Fibroblast of skin of scalp (primary cell): Measurements from ENCODE around the gene TBL3. TPM values are rescaled to one million over a fixed set of nuclear protein-coding genes. Genes with fewer than 3 reads are reported as not detected.
"Not testable (repeated sequence)": the region's sequence is repeated elsewhere in the genome, so short reads cannot be mapped to it uniquely, and the experiment has no call there.

Experiments
- DNase-seq: peaks from one replicate; pipeline ENCODE4 v3.0.0-alpha.2; 2013
- polyA plus RNA-seq, 2 experiments: library from polyadenylated mRNA; unstranded; fragments of 120-200 nt; gene quantifications; one replicate each; pipeline ENCODE4 v1.2.1, GENCODE V29; 2013; ENCODE audit not compliant: insufficient read length in 2 of 2

TBL3 gene
- polyA plus RNA-seq (2013, experiment 1 of 2; ENCODE audit: insufficient read length): 34.4 TPM
- 32.6 TPM for polyA plus RNA-seq (2013, experiment 2 of 2; ENCODE audit: insufficient read length)

- peak; percentile 97 for DNase-seq
Observed at GRCh38 chr16:1971796-1972489, at the start of gene TBL3. Gene TBL3, plus strand, starts transcription at chr16:1972053. Its CDS starts 112 bp downstream, at chr16:1972165.

DNA sequence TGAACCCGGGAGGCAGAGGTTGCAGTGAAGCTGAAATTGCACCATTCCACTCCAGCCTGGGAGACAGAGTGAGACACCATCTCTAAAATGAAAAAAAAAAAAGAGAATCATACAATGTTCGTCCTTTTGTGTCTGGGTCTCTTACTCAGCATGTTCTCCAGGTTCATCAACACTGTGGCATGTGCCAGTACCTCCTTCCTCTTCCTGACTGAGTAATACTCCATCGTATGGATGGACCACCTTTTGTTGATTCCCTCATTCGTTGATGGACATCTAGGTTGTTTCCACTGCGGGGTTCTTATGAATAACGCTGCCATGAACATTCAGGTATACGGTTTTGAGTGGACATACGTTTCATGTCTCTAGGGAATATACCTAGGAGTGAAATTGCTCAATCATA lies 49.5 kb upstream of the TBL3 start:
- DNase-seq: no peak

GRCh38 chr16:1923299-1924034 lies 48.4 kb upstream of the TBL3 start:
- peak; percentile 64 for DNase-seq

DNA sequence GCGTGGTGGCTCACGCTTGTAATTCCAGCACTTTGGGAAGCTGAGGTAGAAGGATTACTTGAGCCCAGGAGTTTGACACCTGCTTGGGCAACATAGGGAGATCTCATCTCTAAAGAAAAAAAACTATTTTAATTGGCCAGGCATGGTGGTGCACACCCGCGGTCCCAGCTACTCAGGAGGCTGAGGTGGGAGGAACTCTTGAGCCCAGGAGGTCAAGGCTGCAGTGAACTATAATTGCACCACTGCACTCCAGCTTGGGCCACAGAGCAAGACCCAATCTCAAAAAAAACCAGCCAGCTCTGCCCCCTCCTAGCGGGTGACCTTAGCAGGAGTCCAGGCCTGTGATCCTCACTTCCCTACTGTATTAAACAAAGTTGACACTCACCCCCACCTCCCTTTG lies 47.8 kb upstream of the TBL3 start:
- no peak for DNase-seq

DNA sequence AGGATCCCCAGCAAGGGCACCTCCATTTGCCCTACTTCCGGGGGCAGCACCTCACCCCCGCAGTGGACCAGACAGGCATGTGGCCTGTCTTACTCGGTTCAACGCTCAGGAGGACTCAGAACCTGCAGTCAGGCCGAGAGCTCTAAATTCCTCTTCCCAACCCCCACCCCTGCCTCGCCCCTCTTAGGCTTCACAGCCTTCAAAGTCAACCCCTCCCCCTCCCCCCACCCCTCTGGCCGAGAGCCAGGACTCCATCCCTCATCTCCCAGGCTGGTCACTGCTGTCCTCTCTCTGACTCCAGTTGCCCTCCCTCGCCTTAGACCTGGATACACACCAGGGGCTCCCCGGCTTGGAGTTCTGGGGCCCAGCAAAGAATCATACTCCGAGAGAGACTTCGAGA lies 45.6 kb upstream of the TBL3 start:
- DNase-seq: no peak

- DNase-seq: peak; percentile 27
Observed at GRCh38 chr16:1929105-1929504, 42.7 kb upstream of the TBL3 start.

GRCh38 chr16:1929578-1930337 lies 42.1 kb upstream of the TBL3 start:
- peak; percentile 84 for DNase-seq

DNA sequence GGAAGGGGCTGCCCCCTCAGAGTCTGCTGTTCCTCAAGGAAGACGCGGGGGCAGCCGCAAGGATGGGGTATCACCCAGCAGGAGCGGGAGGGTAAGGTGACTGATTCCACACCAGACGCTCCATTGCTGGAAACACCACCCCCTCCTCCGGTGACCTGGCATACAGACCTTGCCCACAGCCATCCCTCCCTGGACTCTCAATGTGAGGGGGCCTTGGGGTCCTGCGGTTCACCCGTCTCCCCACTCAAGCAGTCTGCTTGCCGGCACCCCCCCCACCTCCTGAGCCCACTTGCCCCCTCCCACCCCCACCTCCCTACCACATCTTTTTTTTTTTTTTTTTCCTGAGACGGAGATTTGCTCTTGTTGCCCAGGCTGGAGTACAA lies 41.5 kb upstream of the TBL3 start:
- no peak for DNase-seq

- no peak for DNase-seq
Observed at GRCh38 chr16:1932050-1933028, 39.5 kb upstream of the TBL3 start.

DNA sequence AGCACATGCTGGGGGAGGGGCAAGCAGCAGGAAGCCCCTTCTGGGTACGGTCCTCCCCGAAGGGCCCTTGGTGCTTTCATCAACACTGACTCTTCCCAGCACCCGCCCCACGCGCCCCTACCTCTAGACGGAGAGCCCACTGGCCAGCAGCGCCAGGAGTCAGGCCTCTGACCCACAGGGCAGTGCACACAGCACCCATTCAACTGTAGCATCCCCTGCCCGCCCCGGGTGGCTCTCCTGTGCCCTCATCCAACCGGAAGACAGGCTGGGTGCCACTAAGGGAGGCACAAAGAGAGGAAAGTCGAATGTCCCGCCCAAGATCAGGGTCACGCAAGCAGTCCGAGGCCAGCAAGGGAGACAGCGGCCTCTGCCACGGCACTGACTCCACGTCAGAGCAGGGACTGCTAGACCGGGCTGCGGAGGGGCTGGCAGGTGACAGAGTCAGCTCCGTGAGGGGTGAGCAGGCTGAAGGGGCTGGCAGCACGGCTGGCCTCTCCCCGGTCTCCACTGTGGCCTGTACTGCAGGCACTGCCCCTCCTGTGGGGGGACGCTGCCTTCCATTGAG lies 38.7 kb upstream of the TBL3 start:
- no peak for DNase-seq

GRCh38 chr16:1936945-1937479 lies 34.8 kb upstream of the TBL3 start:
- DNase-seq: no peak

GRCh38 chr16:1938316-1938715 lies 33.5 kb upstream of the TBL3 start:
- no peak for DNase-seq

GRCh38 chr16:1938910-1939309 lies 32.9 kb upstream of the TBL3 start:
- no peak for DNase-seq

- not testable (repeated sequence) for DNase-seq
Observed at GRCh38 chr16:1939833-1940232, 32.0 kb upstream of the TBL3 start.

DNA sequence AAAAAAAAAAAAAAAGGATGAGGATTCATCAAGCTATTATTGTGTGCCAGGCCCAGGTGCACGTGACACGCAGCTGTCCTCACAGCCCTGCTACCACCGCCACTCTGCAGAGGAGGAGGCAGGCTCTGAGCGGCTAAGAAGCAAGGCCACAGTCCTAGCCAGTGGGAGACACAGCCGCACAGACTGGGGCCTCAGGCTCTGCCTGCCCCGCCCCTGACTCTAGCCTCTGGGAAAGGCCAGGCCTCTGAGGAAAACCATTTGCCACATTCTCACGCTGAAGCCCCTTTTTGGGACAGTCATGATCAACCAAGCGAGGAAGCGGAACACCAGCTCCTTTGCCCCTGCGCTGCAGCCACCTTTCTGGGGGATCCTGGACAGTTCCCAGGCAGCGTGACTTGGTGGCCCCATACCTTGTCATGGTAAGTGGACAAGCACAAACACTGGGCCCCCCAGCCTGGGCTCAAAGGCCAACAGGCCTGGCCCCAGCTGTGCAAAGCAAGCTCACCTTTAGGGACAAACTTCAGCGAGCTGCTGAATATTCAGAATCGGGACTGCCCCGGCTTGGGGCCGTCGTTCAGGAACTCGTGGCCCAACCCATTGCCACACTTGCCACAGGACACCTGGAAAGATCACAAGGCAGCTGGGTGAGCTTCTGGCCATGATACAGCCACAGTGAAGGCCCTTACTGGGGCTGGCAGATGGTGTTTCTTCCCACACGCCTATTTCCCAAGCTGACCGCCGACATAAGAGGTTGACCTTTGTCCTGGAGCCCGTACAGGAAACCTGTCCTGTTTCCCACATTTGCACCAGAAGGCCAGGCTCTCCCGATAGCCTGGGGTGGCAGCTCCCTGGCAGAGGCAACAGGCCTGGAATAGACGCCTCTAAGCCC lies 31.3 kb upstream of the TBL3 start:
- no peak for DNase-seq

DNA sequence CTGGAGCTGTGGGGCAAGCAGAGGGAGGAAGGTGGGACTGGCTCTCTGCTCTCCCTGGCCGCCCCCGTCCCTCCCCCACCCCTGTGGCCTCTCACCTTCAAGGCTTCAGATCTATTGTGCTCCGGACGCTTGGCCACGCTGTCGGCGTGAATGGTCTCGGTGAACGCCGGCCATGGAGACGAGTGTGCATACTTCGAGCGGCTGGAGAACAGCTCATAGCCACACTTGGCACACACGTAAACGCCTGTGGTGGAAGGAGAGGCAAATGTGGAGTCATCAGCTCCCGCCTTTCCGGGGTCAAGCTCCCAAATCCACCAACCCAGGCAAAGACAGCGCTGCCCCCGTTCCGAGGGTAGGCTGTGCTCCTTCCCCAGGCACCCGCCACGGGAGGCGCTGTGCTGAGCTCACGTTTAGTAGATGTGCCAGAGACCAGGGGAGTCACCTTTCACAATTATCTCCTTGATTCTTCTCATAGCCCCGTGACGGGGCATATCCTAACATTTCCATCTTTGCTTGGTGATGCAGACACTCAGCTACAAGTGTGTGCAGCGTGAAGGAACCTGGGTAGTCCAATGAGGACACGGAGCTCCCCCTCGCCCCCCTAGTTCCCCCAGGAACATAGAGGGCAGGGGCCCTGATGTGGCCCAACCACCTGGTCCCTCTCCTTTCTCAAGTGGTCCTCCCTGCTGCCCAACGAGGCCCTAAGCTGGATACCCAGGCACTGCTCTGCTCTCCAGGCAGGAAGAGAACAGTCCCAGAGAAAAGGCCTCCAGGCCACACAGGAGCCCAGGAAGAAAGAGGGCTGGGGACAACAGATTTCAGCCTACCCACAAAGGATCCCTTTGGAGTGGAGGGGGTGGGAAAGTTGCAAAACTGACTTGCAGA lies 30.4 kb upstream of the TBL3 start:
- no peak for DNase-seq

GRCh38 chr16:1942047-1942809 lies 29.6 kb upstream of the TBL3 start:
- no peak for DNase-seq
